K562 (cell line): ENCODE measurements around the gene PCDH19. TPM values are rescaled to one million over a fixed set of nuclear protein-coding genes. Genes with fewer than 3 reads are reported as not detected.

Source experiments
- ATAC-seq: fragments of 200-7000 bp; cut with Tn5 transposase; 3 replicates; pipeline ENCODE4 v1.9.1; 2020; ENCODE audit warnings: moderate library complexity
- BruUV-seq: library from RNA; stranded (reverse); fragments of 400-500 nt; replicated peaks from 2 replicates; lab custom pipeline; 2021; lab: Mats Ljungman, UMichigan
- CTCF ChIA-PET: fragments of 300-600 bp; formaldehyde crosslinking; extraction: SDS; loops from one replicate; lab custom pipeline; 2021; ENCODE audit warnings: low intra/inter-chr PET ratio; lab: Yijun Ruan, JAX
- POLR2A ChIA-PET: fragments of 300-600, 350-650 bp; sonication (Branson Sonifier 250); formaldehyde crosslinking; extraction: SDS; loops from one replicate; lab custom pipeline; 2021; ENCODE audit warnings: antibody characterized with exemption, inconsistent platforms; lab: Yijun Ruan, JAX
- DNase-seq, 4 experiments: peaks; one replicate each; pipeline versions ENCODE4 v3.0.0 to v3.0.0-alpha.2; 2011 to 2018; ENCODE audit warnings: low spot score in 3 of 4, mixed read lengths in 3 of 4; ENCODE audit errors: extremely low read depth in 1 of 4
- FAIRE-seq: peaks from 2 replicates; lab custom pipeline; 2011; peaks lifted over from hg19 to GRCh38; lab: Jason Lieb, UNC
- H2AFZ ChIP-seq: 2 replicates; pipeline ENCODE4 v1.6.0; 2011; ENCODE audit warnings: low read depth, low read length, control low read depth, inconsistent platforms
- H3K27ac ChIP-seq: fragments of 200-600 bp; 3 replicates; pipeline ENCODE4 v1.8.0; 2011; ENCODE audit warnings: low read depth, mild to moderate bottlenecking, control low read depth, inconsistent platforms, low read length, moderate library complexity, mixed read lengths; ENCODE audit errors: extremely low read depth
- H3K27me3 ChIP-seq, 2 experiments: fragments of 300-600 bp in 1 of 2; 2 replicates in 1 of 2; 3 replicates in 1 of 2; pipeline versions ENCODE4 v1.6.0 to v1.8.0; 2011; ENCODE audit warnings: inconsistent platforms in 2 of 2, low read length in 2 of 2, mild to moderate bottlenecking in 1 of 2, mixed read lengths in 1 of 2, moderate library complexity in 1 of 2; ENCODE audit not compliant: control insufficient read depth in 2 of 2, insufficient read depth in 2 of 2
- H3K36me3 ChIP-seq: fragments of 300-600 bp; 3 replicates; pipeline ENCODE4 v1.8.0; 2011; ENCODE audit warnings: mild to moderate bottlenecking, low read length, inconsistent platforms; ENCODE audit not compliant: control insufficient read depth, insufficient read depth
- H3K4me1 ChIP-seq, 2 experiments: fragments of 200-600 bp in 1 of 2; replicated peaks in 1 of 2; 2 replicates in 1 of 2; 3 replicates in 1 of 2; pipeline versions ENCODE4 v1.5.1 to v1.8.0; 2011; ENCODE audit warnings: inconsistent platforms in 2 of 2, low read length in 2 of 2, mild to moderate bottlenecking in 1 of 2, mixed read lengths in 1 of 2, moderate library complexity in 1 of 2; ENCODE audit not compliant: control insufficient read depth in 2 of 2, insufficient read depth in 2 of 2
- H3K4me2 ChIP-seq: 2 replicates; pipeline ENCODE4 v1.6.1; 2011; ENCODE audit warnings: low read length, control low read depth, inconsistent platforms, mixed read lengths; ENCODE audit not compliant: insufficient read depth
- H3K4me3 ChIP-seq: fragments of 200-600 bp; sonication (generic), shearing (Covaris generic); 2 replicates; pipeline ENCODE4 v1.5.1; 2016; ENCODE audit warnings: control low read depth, inconsistent platforms
- H3K79me2 ChIP-seq: fragments of 200-600 bp; 3 replicates; pipeline ENCODE4 v1.8.0; 2011; ENCODE audit warnings: low read length, inconsistent platforms; ENCODE audit not compliant: control insufficient read depth, insufficient read depth
- H3K9ac ChIP-seq, 2 experiments: 2 replicates each; pipeline versions ENCODE4 v1.6.0 to v1.6.1; 2011; ENCODE audit warnings: low read depth in 2 of 2, low read length in 2 of 2, control low read depth in 1 of 2, inconsistent platforms in 1 of 2, mild to moderate bottlenecking in 1 of 2, mixed read lengths in 1 of 2; ENCODE audit not compliant: insufficient read depth in 1 of 2
- H3K9me1 ChIP-seq: one replicate; pipeline ENCODE4 v1.6.0; 2011; ENCODE audit warnings: inconsistent platforms, mild to moderate bottlenecking, low read length, moderate library complexity; ENCODE audit not compliant: control insufficient read depth, insufficient read depth
- H3K9me3 ChIP-seq: replicated peaks from 2 replicates; pipeline ENCODE4 v1.5.1; 2011; ENCODE audit warnings: low read depth, low read length, inconsistent platforms; ENCODE audit not compliant: control insufficient read depth, insufficient read depth
- H4K20me1 ChIP-seq: replicated peaks from 2 replicates; pipeline ENCODE4 v1.6.1; 2011; ENCODE audit warnings: low read length, inconsistent platforms, mixed read lengths; ENCODE audit not compliant: control insufficient read depth, insufficient read depth
- BMI1 ChIP-seq: fragments of 150-350 bp; IDR thresholded peaks from 2 replicates; pipeline ENCODE4 v1.6.1; 2014; ENCODE audit warnings: low read length
- KLF10 ChIP-seq: fragments of 250-450 bp; sonication (Bioruptor Pico); IDR thresholded peaks from 2 replicates; pipeline ENCODE4 v1.6.1; 2021; ENCODE audit warnings: matching md5 sums
- RAD21 ChIP-seq, 2 experiments: fragments of 250-450 bp in 1 of 2; fragments of 450-650 bp in 1 of 2; sonication (Bioruptor Pico) in 1 of 2; formaldehyde crosslinking in 1 of 2; IDR thresholded peaks in 1 of 2; conservative IDR thresholded peaks in 1 of 2; 2 replicates each; pipeline versions ENCODE4 v1.4.0 to v1.8.0; 2020 to 2022; ENCODE audit warnings: mild to moderate bottlenecking in 2 of 2, moderate library complexity in 1 of 2
- RBM14 ChIP-seq: fragments of 200-400 bp; formaldehyde crosslinking; IDR thresholded peaks from 2 replicates; pipeline ENCODE4 v1.6.1; 2018; ENCODE audit warnings: low read depth, mild to moderate bottlenecking, low read length, moderate library complexity, borderline replicate concordance; ENCODE audit not compliant: insufficient read depth
- XRCC5 ChIP-seq: fragments of 200-400 bp; formaldehyde crosslinking; IDR thresholded peaks from 2 replicates; pipeline ENCODE4 v1.6.1; 2017; ENCODE audit warnings: low read depth, mild to moderate bottlenecking, low read length
- ZBTB1 ChIP-seq: sonication (generic); formaldehyde crosslinking; IDR thresholded peaks from 2 replicates; pipeline ENCODE4 v1.8.1; 2023; ENCODE audit warnings: missing genetic modification reagents, low read depth, mild to moderate bottlenecking, borderline replicate concordance
- WGBS: fragments of 100-300 bp; shearing (Covaris generic); methylation state at CpG from one replicate; pipeline ENCODE4 v1.1.6; 2016; ENCODE audit warnings: low coverage, mixed read lengths; ENCODE audit not compliant: insufficient coverage; ENCODE audit errors: missing lambda C conversion rate; 5-methylcytosine and 5-hydroxymethylcytosine counted together
- in situ Hi-C: fragments of 300-500 bp; cut with MboI; formaldehyde crosslinking; loops from 4 replicates; pipeline ENCODE4 v1.15.0; 2018; ENCODE audit warnings: inconsistent platforms, mixed read lengths
- intact Hi-C: fragments of 100-400 bp; cut with micrococcal nuclease; formaldehyde crosslinking; loops from 2 replicates; pipeline ENCODE4 v1.14.2; 2022
- polyA plus RNA-seq, 8 experiments: library from polyadenylated mRNA; depleted of rRNA in 4 of 8; stranded (reverse) in 5 of 8; unstranded in 3 of 8; fragments of >200 nt; fragmentation: Nextera tagmentation in 2 of 8; fragmentation: Illumina TruSeq in 1 of 8; extraction: Ambion mirVana in 2 of 8; extraction: Trizol in 1 of 8; gene quantifications; 2 replicates each; pipeline versions ENCODE4 v1.2.1 to v1.2.3, GENCODE V29; 2011 to 2014; ENCODE audit warnings: inconsistent platforms in 1 of 8, missing spikeins in 1 of 8
- total RNA-seq, 7 experiments: library from RNA; depleted of rRNA in 6 of 7; stranded (reverse); fragments of >200 nt in 6 of 7; fragmentation: Illumina TruSeq in 2 of 7; extraction: Trizol in 2 of 7; gene quantifications; 2 replicates each; pipeline versions ENCODE4 v1.2.1 to v1.2.3, GENCODE V29; 2011 to 2021; ENCODE audit warnings: low replicate concordance in 1 of 7
- TF ChIP-seq, protein P1 (sequence below): fragments of 250-450 bp; sonication (Bioruptor Pico); IDR thresholded peaks from 2 replicates; pipeline ENCODE4 v1.4.0; 2020; ENCODE audit warnings: borderline replicate concordance
- TF ChIP-seq, protein P2 (sequence below): IDR thresholded peaks from 3 replicates; pipeline ENCODE4 v1.6.1; 2011; ENCODE audit warnings: borderline replicate concordance, mild to moderate bottlenecking, moderate library complexity; ENCODE audit not compliant: insufficient read length; ENCODE audit errors: extremely low read depth

Gene PCDH19
- total and polyA plus RNA-seq, 9 of the 15 experiments (the other 6 are each of a cell fraction or from before 2014, with no cell fraction given) = not detected

DNA sequence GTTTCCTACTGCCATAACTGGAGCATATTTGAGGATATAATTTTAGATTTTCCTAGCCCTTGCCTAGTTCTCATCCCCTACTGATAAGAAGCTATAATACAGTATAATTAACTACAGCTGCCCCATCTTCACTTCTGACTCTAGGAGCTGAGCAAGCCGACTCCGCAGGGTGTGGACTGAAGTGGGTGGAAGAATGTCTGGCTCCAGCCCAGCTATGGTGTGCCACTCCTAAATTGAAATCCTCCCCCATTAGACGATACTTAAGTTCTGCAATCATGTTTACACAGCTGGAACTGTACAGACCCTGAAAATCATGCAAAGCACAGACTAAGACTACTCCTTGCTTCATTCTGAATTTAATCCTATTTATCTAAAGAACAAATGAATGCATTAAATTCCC lies 93.1 kb downstream of the PCDH19 start:
- Histone ChIP-seq H3K4me3 (no peak overlapping the region), H3K27me3 (no peaks in the 10 kb centered on the region), H3K9me3 (no peaks in the 10 kb centered on the region), H4K20me1 (no peaks in the 10 kb centered on the region), H3K4me1 (no peaks in the 10 kb centered on the region), H3K27ac (no peak overlapping the region), H3K9me1 (no peaks in the 10 kb centered on the region), H3K9ac (no peak overlapping the region), H3K79me2 (no peaks in the 10 kb centered on the region), H2AFZ (no peak overlapping the region), H3K4me2 (no peak overlapping the region), H3K36me3 (no peaks in the 10 kb centered on the region)
- intact Hi-C loops = no loop called here
- WGBS = 0% methylated on average over 3 of the region's 3 CpGs
- BruUV-seq = no TSS peak
- DNase-seq = no peak
- ChIA-PET POLR2A (no interaction called here), CTCF (no interaction called here)
- FAIRE-seq = no peak
- TF ChIP-seq RBM14 = no peak
- TF ChIP-seq, protein P1, sequence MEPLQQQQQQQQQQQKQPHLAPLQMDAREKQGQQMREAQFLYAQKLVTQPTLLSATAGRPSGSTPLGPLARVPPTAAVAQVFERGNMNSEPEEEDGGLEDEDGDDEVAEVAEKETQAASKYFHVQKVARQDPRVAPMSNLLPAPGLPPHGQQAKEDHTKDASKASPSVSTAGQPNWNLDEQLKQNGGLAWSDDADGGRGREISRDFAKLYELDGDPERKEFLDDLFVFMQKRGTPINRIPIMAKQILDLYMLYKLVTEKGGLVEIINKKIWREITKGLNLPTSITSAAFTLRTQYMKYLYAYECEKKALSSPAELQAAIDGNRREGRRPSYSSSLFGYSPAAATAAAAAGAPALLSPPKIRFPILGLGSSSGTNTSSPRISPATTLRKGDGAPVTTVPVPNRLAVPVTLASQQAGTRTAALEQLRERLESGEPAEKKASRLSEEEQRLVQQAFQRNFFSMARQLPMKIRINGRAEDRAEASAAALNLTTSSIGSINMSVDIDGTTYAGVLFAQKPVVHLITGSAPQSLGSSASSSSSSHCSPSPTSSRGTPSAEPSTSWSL (CRISPR knock-in tag) = no peak
- TF ChIP-seq, protein P2, sequence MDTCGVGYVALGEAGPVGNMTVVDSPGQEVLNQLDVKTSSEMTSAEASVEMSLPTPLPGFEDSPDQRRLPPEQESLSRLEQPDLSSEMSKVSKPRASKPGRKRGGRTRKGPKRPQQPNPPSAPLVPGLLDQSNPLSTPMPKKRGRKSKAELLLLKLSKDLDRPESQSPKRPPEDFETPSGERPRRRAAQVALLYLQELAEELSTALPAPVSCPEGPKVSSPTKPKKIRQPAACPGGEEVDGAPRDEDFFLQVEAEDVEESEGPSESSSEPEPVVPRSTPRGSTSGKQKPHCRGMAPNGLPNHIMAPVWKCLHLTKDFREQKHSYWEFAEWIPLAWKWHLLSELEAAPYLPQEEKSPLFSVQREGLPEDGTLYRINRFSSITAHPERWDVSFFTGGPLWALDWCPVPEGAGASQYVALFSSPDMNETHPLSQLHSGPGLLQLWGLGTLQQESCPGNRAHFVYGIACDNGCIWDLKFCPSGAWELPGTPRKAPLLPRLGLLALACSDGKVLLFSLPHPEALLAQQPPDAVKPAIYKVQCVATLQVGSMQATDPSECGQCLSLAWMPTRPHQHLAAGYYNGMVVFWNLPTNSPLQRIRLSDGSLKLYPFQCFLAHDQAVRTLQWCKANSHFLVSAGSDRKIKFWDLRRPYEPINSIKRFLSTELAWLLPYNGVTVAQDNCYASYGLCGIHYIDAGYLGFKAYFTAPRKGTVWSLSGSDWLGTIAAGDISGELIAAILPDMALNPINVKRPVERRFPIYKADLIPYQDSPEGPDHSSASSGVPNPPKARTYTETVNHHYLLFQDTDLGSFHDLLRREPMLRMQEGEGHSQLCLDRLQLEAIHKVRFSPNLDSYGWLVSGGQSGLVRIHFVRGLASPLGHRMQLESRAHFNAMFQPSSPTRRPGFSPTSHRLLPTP = no peak
- TF ChIP-seq RAD21 (CRISPR knock-in tag; conservative IDR thresholded peaks at IDR 0.05 in 1 of 2, IDR thresholded peaks at IDR 0.05 in 1 of 2) = no peak
- TF ChIP-seq BMI1 = no peak
- no peak for TF ChIP-seq KLF10 (CRISPR knock-in tag)
- no peak for TF ChIP-seq XRCC5
- no peak for TF ChIP-seq ZBTB1 (CRISPR knock-in tag)
- in situ Hi-C loops = no loop called here
- ATAC-seq = no peak
